ENCODE data around the gene SCN1B.

The SCN1B gene

GRCh38 chr19:35075202-35076025 lies 45.1 kb downstream of the SCN1B start:
- no peaks in the 10 kb centered on the region for H3F3A ChIP-seq (ENCODE audit: low read depth)
- H2AFZ ChIP-seq (ENCODE audit: low read length) = no peak overlapping the region
- no peaks in the 10 kb centered on the region for H3K79me2 ChIP-seq (ENCODE audit: insufficient read depth, low read length)
- TF ChIP-seq CTCF (conservative IDR thresholded peaks at IDR 0.05; ENCODE audit: low read length) (no peak), EZH2phosphoT487 (IDR thresholded peaks at IDR 0.05; ENCODE audit: borderline replicate concordance) (no peak)
- no peaks in the 10 kb centered on the region for H3K9me3 ChIP-seq (ENCODE audit: insufficient read depth, low read depth, low read length)
- no peak overlapping the region for H3K9ac ChIP-seq (ENCODE audit: low read depth, low read length, poor library complexity, severe bottlenecking)
- no peaks in the 10 kb centered on the region for H3K4me1 ChIP-seq (ENCODE audit: insufficient read depth, low read length, poor library complexity, severe bottlenecking)
- H3K4me3 ChIP-seq (ENCODE audit: low read length, poor library complexity, severe bottlenecking) = no peak overlapping the region
- no peaks in the 10 kb centered on the region for H3K36me3 ChIP-seq (ENCODE audit: insufficient read depth, low read length)
- no peaks in the 10 kb centered on the region for H4K20me1 ChIP-seq (ENCODE audit: insufficient read depth, low read length, poor library complexity, severe bottlenecking)
- no peaks in the 10 kb centered on the region for H3K27me3 ChIP-seq (ENCODE audit: insufficient read depth, low read length, poor library complexity, severe bottlenecking)
- H3K4me2 ChIP-seq (ENCODE audit: low read depth, low read length, poor library complexity, severe bottlenecking) = no peak overlapping the region
- no peaks in the 10 kb centered on the region for H3K9me2 ChIP-seq (replicated peaks; ENCODE audit: low read depth, low read length)

GRCh38 chr19:35076026-35076370 lies 45.7 kb downstream of the SCN1B start:
- no peak overlapping the region for H3K4me2 ChIP-seq (ENCODE audit: low read depth, low read length, poor library complexity, severe bottlenecking)
- H3K4me3 ChIP-seq (ENCODE audit: low read length, poor library complexity, severe bottlenecking) = no peak overlapping the region
- no peaks in the 10 kb centered on the region for H3K9me3 ChIP-seq (ENCODE audit: insufficient read depth, low read depth, low read length)
- no peak for TF ChIP-seq CTCF (conservative IDR thresholded peaks at IDR 0.05; ENCODE audit: low read length)
- no peak for TF ChIP-seq EZH2phosphoT487 (IDR thresholded peaks at IDR 0.05; ENCODE audit: borderline replicate concordance)
- no peaks in the 10 kb centered on the region for H3K4me1 ChIP-seq (ENCODE audit: insufficient read depth, low read length, poor library complexity, severe bottlenecking)
- no peak overlapping the region for H2AFZ ChIP-seq (ENCODE audit: low read length)
- no peaks in the 10 kb centered on the region for H3K27me3 ChIP-seq (ENCODE audit: insufficient read depth, low read length, poor library complexity, severe bottlenecking)
- no peaks in the 10 kb centered on the region for H3K36me3 ChIP-seq (ENCODE audit: insufficient read depth, low read length)
- no peaks in the 10 kb centered on the region for H3F3A ChIP-seq (ENCODE audit: low read depth)
- H4K20me1 ChIP-seq (ENCODE audit: insufficient read depth, low read length, poor library complexity, severe bottlenecking) = no peaks in the 10 kb centered on the region
- H3K9ac ChIP-seq (ENCODE audit: low read depth, low read length, poor library complexity, severe bottlenecking) = no peak overlapping the region
- no peaks in the 10 kb centered on the region for H3K9me2 ChIP-seq (replicated peaks; ENCODE audit: low read depth, low read length)
- no peaks in the 10 kb centered on the region for H3K79me2 ChIP-seq (ENCODE audit: insufficient read depth, low read length)

GRCh38 chr19:35076657-35077056 lies 46.4 kb downstream of the SCN1B start:
- Histone ChIP-seq H3K4me2 (ENCODE audit: low read depth, low read length, poor library complexity, severe bottlenecking) (no peak overlapping the region), H3K79me2 (ENCODE audit: insufficient read depth, low read length) (no peaks in the 10 kb centered on the region), H3K4me1 (ENCODE audit: insufficient read depth, low read length, poor library complexity, severe bottlenecking) (no peaks in the 10 kb centered on the region), H3K9me2 (replicated peaks; ENCODE audit: low read depth, low read length) (no peaks in the 10 kb centered on the region), H3K36me3 (ENCODE audit: insufficient read depth, low read length) (no peaks in the 10 kb centered on the region), H4K20me1 (ENCODE audit: insufficient read depth, low read length, poor library complexity, severe bottlenecking) (no peaks in the 10 kb centered on the region), H3K4me3 (ENCODE audit: low read length, poor library complexity, severe bottlenecking) (no peak overlapping the region), H2AFZ (ENCODE audit: low read length) (no peak overlapping the region), H3K9me3 (ENCODE audit: insufficient read depth, low read depth, low read length) (no peaks in the 10 kb centered on the region), H3K9ac (ENCODE audit: low read depth, low read length, poor library complexity, severe bottlenecking) (no peak overlapping the region), H3K27me3 (ENCODE audit: insufficient read depth, low read length, poor library complexity, severe bottlenecking) (no peaks in the 10 kb centered on the region), H3F3A (ENCODE audit: low read depth) (no peaks in the 10 kb centered on the region)
- TF ChIP-seq EZH2phosphoT487 (IDR thresholded peaks at IDR 0.05; ENCODE audit: borderline replicate concordance) (no peak), CTCF (conservative IDR thresholded peaks at IDR 0.05; ENCODE audit: low read length) (no peak; the same call in 1 of the 2 replicates)
